Mesenchymal stem cell (in vitro differentiated cells and primary cell): ENCODE measurements around the gene NLRP9.

ENCODE experiments used
- DNase-seq: peaks from one replicate; pipeline ENCODE4 v3.0.0-alpha.2; 2013
- H2AFZ ChIP-seq: one replicate; pipeline ENCODE4 v1.6.1; 2013; ENCODE audit warnings: low read depth, mild to moderate bottlenecking, control low read depth, inconsistent platforms, low read length, moderate library complexity
- H2AK5ac ChIP-seq: 2 replicates; pipeline ENCODE4 v1.6.1; 2013; ENCODE audit warnings: low read length, moderate library complexity, mild to moderate bottlenecking, inconsistent platforms; ENCODE audit not compliant: severe bottlenecking
- H2BK120ac ChIP-seq: one replicate; pipeline ENCODE4 v1.6.1; 2013; ENCODE audit warnings: low read depth, mild to moderate bottlenecking, inconsistent platforms, low read length, moderate library complexity
- H2BK12ac ChIP-seq, 2 experiments: one replicate each; pipeline ENCODE4 v1.6.1; 2013; ENCODE audit warnings: inconsistent platforms in 2 of 2, low read length in 2 of 2, mild to moderate bottlenecking in 2 of 2, moderate library complexity in 2 of 2, control low read depth in 1 of 2
- H2BK15ac ChIP-seq: one replicate; pipeline ENCODE4 v1.6.1; 2013; ENCODE audit warnings: mild to moderate bottlenecking, low read depth, inconsistent platforms; ENCODE audit not compliant: poor library complexity, severe bottlenecking
- H2BK5ac ChIP-seq: 2 replicates; pipeline ENCODE4 v1.6.1; 2013; ENCODE audit warnings: low read depth, mild to moderate bottlenecking, low read length, control low read depth, inconsistent platforms; ENCODE audit not compliant: poor library complexity, severe bottlenecking
- H3K14ac ChIP-seq, 2 experiments: one replicate each; pipeline ENCODE4 v1.6.1; 2013; ENCODE audit warnings: inconsistent platforms in 2 of 2, low read length in 2 of 2, control low read depth in 1 of 2, mild to moderate bottlenecking in 1 of 2, moderate library complexity in 1 of 2
- H3K18ac ChIP-seq, 2 experiments: one replicate each; pipeline ENCODE4 v1.6.1; 2013; ENCODE audit warnings: inconsistent platforms in 2 of 2, low read length in 2 of 2, control low read depth in 1 of 2, low read depth in 1 of 2, mild to moderate bottlenecking in 1 of 2
- H3K23ac ChIP-seq, 2 experiments: one replicate each; pipeline ENCODE4 v1.6.1; 2013; ENCODE audit warnings: inconsistent platforms in 2 of 2, low read length in 2 of 2, mild to moderate bottlenecking in 2 of 2, moderate library complexity in 2 of 2, control low read depth in 1 of 2
- H3K27ac ChIP-seq: 2 replicates; pipeline ENCODE4 v1.5.1; 2013; ENCODE audit warnings: mild to moderate bottlenecking, moderate library complexity, low read length, control low read depth, inconsistent platforms; ENCODE audit not compliant: poor library complexity, severe bottlenecking
- H3K27me3 ChIP-seq, 2 experiments: 2 replicates each; pipeline versions ENCODE4 v1.6.1 to v1.7.0; 2013; ENCODE audit warnings: low read length in 2 of 2, mild to moderate bottlenecking in 2 of 2, moderate library complexity in 2 of 2, control low read depth in 1 of 2, inconsistent platforms in 1 of 2; ENCODE audit not compliant: control insufficient read depth in 1 of 2, insufficient read depth in 1 of 2
- H3K36me3 ChIP-seq, 2 experiments: 2 replicates each; pipeline versions ENCODE4 v1.6.1 to v1.7.0; 2013; ENCODE audit warnings: low read length in 2 of 2, control low read depth in 1 of 2, inconsistent platforms in 1 of 2, low read depth in 1 of 2, mild to moderate bottlenecking in 1 of 2; ENCODE audit not compliant: insufficient read depth in 2 of 2, control insufficient read depth in 1 of 2
- H3K4ac ChIP-seq, 2 experiments: one replicate each; pipeline ENCODE4 v1.6.1; 2013; ENCODE audit warnings: inconsistent platforms in 2 of 2, low read length in 2 of 2, mild to moderate bottlenecking in 2 of 2, moderate library complexity in 2 of 2, control low read depth in 1 of 2, low read depth in 1 of 2
- H3K4me1 ChIP-seq: 2 replicates; pipeline ENCODE4 v1.6.1; 2013; ENCODE audit warnings: low read depth, low read length, control low read depth; ENCODE audit not compliant: control insufficient read depth, insufficient read depth
- H3K4me2 ChIP-seq: 2 replicates; pipeline ENCODE4 v1.6.1; 2013; ENCODE audit warnings: low read length, mild to moderate bottlenecking, inconsistent platforms; ENCODE audit not compliant: poor library complexity, severe bottlenecking
- H3K4me3 ChIP-seq, 2 experiments: 2 replicates each; pipeline versions ENCODE4 v1.5.1 to v1.7.0; 2013; ENCODE audit warnings: low read length in 2 of 2, mild to moderate bottlenecking in 2 of 2, control low read depth in 1 of 2, low read depth in 1 of 2; ENCODE audit not compliant: insufficient read depth in 1 of 2
- H3K79me1 ChIP-seq: replicated peaks from 2 replicates; pipeline ENCODE4 v1.6.1; 2013; ENCODE audit warnings: mild to moderate bottlenecking, control low read depth, low read length, inconsistent platforms; ENCODE audit not compliant: poor library complexity, severe bottlenecking
- H3K9ac ChIP-seq: 2 replicates; pipeline ENCODE4 v1.7.0; 2013; ENCODE audit warnings: mild to moderate bottlenecking, low read length, moderate library complexity
- H3K9me3 ChIP-seq: 2 replicates; pipeline ENCODE4 v1.7.0; 2013; ENCODE audit warnings: mild to moderate bottlenecking, low read length; ENCODE audit not compliant: control insufficient read depth
- H4K8ac ChIP-seq: one replicate; pipeline ENCODE4 v1.6.1; 2013; ENCODE audit warnings: inconsistent platforms, mild to moderate bottlenecking, low read length, moderate library complexity
- H4K91ac ChIP-seq: one replicate; pipeline ENCODE4 v1.6.1; 2013; ENCODE audit warnings: mild to moderate bottlenecking, low read length, inconsistent platforms
- WGBS: methylation state at CpG from one replicate; pipeline ENCODE4 v1.1.7; 2013; ENCODE audit warnings: mixed read lengths; 5-methylcytosine and 5-hydroxymethylcytosine counted together

The NLRP9 gene

DNA sequence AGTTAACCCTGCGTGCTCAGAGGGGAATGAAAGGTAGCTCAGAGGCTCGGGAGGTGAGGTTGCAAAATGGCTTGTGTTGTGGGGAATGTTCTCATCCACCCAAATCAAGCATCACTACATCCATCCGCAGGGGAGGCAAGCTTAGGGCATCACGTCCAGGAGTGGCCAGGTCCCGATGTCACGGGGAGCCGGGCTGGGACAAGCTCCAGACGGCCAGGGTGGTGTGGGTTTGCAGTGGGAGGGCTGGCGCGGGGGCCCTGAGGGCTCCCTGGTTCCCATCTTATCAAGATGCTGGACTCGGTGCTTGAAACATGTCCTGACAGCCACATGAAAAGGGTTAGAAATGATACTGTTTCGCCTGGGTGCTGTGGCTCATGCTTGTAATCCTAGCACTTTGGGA lies 37.4 kb downstream of the NLRP9 start:
- no peak overlapping the region for H4K8ac ChIP-seq
- no peak overlapping the region for H3K14ac ChIP-seq
- H3K9me3 ChIP-seq: no peaks in the 10 kb centered on the region
- no peak overlapping the region for H3K4me2 ChIP-seq
- H3K23ac ChIP-seq: no peak overlapping the region
- 98% methylated on average over 12 of the region's 12 CpGs for WGBS
- peaks cover 26% of the 10 kb centered on the region for H3K79me1 ChIP-seq
- no peak overlapping the region for H2BK15ac ChIP-seq
- H2AK5ac ChIP-seq: no peak overlapping the region
- H3K27me3 ChIP-seq: no peaks in the 10 kb centered on the region
- no peak for DNase-seq
- no peak overlapping the region for H3K4me3 ChIP-seq
- H4K91ac ChIP-seq: no peak overlapping the region
- H3K18ac ChIP-seq: no peak overlapping the region
- no peak overlapping the region for H3K9ac ChIP-seq
- H2BK12ac ChIP-seq: no peak overlapping the region
- no peaks in the 10 kb centered on the region for H3K4me1 ChIP-seq
- H3K36me3 ChIP-seq: peaks cover 51 to 71% of the 10 kb centered on the region in 2 experiments
- no peak overlapping the region for H2AFZ ChIP-seq
- no peak overlapping the region for H3K4ac ChIP-seq
- no peak overlapping the region for H3K27ac ChIP-seq
- no peak overlapping the region for H2BK120ac ChIP-seq
- H2BK5ac ChIP-seq: no peak overlapping the region

DNA sequence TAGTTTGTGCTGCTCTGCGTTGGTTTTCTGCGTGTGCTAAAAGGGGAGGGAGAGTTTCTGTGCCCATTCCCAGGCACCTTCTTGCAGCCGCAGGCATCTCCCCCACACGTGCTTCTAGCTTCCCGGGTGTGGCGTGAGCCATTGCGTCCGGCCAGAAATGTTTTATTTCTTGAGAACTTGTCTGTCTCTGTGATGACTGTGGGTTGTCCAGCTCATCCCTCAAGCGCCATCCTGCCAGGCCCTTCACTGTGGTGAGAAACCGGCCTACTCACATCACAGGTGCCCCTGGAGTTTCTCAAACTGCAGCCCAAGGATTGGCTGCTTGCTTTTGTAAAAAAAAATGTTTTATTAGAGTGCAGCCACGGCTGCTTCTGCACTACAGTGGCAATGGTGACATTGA lies 39.0 kb downstream of the NLRP9 start:
- Histone ChIP-seq H3K9ac (no peak overlapping the region), H3K4me3 (no peak overlapping the region), H3K4ac (no peak overlapping the region), H3K18ac (no peak overlapping the region), H3K36me3 (peaks cover 55 to 77% of the 10 kb centered on the region in 2 experiments), H3K14ac (no peak overlapping the region), H3K4me1 (no peaks in the 10 kb centered on the region), H2BK15ac (no peak overlapping the region), H2AFZ (no peak overlapping the region), H2BK5ac (no peak overlapping the region), H3K27me3 (no peaks in the 10 kb centered on the region), H2AK5ac (no peak overlapping the region), H2BK12ac (no peak overlapping the region), H4K8ac (no peak overlapping the region), H3K9me3 (no peaks in the 10 kb centered on the region), H4K91ac (no peak overlapping the region), H3K79me1 (peaks cover 38% of the 10 kb centered on the region), H2BK120ac (no peak overlapping the region), H3K27ac (no peak overlapping the region), H3K23ac (no peak overlapping the region), H3K4me2 (no peak overlapping the region)
- over 99% methylated on average over 11 of the region's 11 CpGs for WGBS
- no peak for DNase-seq

DNA sequence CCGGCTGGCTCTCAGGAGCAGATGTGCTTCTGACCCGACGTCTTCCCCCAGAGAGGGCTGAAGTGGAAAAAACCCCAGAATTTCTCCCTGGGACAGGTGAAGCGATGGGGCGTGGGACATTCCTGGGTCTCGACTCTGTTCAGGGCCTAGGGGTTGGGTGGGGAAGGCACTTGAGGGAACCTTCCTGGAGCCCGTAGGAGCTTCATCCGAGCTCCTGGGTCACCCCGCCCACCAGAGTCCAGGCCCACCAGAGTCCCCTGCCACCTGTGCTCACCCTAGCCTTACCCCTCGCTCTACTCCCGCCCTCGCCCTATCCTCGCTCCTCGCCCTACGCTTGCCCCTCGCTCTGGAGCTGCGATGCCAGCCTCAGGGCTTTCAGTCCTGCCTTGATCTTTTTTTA lies 39.9 kb downstream of the NLRP9 start:
- Histone ChIP-seq H3K9ac (no peak overlapping the region), H3K18ac (no peak overlapping the region), H3K4me2 (no peak overlapping the region), H3K4me1 (no peaks in the 10 kb centered on the region), H3K23ac (no peak overlapping the region), H3K36me3 (peaks cover 61 to 78% of the 10 kb centered on the region in 2 experiments), H2BK12ac (no peak overlapping the region), H2AK5ac (no peak overlapping the region), H2BK15ac (no peak overlapping the region), H3K27ac (no peak overlapping the region), H3K4ac (no peak overlapping the region), H2BK120ac (no peak overlapping the region), H4K8ac (no peak overlapping the region), H2AFZ (no peak overlapping the region), H4K91ac (peak overlapping the region; percentile 20), H3K14ac (no peak overlapping the region), H3K4me3 (no peak overlapping the region), H3K27me3 (no peaks in the 10 kb centered on the region), H3K79me1 (peaks cover 36% of the 10 kb centered on the region), H3K9me3 (no peaks in the 10 kb centered on the region), H2BK5ac (no peak overlapping the region)
- 98% methylated on average over 17 of the region's 17 CpGs for WGBS
- DNase-seq: no peak

DNA sequence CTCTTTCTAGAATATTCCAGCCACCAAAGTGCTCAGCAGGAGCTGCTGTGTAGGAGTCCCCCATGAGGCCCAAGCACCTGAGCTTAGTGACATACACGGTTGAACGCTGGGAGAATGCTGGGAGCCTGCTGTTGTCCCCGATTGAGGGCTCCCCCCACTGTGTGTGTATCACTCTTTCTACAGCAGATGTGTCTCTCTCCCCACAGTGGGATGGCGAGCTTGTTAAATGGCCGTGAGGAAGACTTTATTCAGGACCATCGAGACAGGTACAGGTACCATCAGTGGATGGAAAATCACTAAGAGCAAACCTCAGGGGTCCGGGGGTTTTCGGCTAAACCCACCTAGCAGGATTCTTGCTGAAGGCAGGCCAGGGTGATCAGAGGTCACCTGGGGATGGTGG lies 40.5 kb downstream of the NLRP9 start:
- Histone ChIP-seq H3K4ac (no peak overlapping the region), H3K23ac (no peak overlapping the region), H3K18ac (no peak overlapping the region), H3K9ac (no peak overlapping the region), H2AFZ (no peak overlapping the region), H4K91ac (no peak overlapping the region), H2BK15ac (no peak overlapping the region), H2BK12ac (no peak overlapping the region), H2BK5ac (no peak overlapping the region), H3K27ac (no peak overlapping the region), H2AK5ac (no peak overlapping the region), H3K36me3 (peaks cover 66 to 79% of the 10 kb centered on the region in 2 experiments), H3K4me2 (no peak overlapping the region), H2BK120ac (no peak overlapping the region), H3K9me3 (no peaks in the 10 kb centered on the region), H4K8ac (no peak overlapping the region), H3K14ac (no peak overlapping the region), H3K4me1 (no peaks in the 10 kb centered on the region), H3K79me1 (peaks cover 42% of the 10 kb centered on the region), H3K27me3 (no peaks in the 10 kb centered on the region), H3K4me3 (no peak overlapping the region)
- no peak for DNase-seq
- WGBS: 97% methylated on average over 8 of the region's 8 CpGs
